NCI-H128 (cell line): ENCODE measurements around the gene MAMDC4.
"Not testable (repeated sequence)": the region's sequence is repeated elsewhere in the genome, so short reads cannot be mapped to it uniquely, and the experiment has no call there.

Experiments
- DNase-seq: peaks from one replicate; lab custom pipeline; 2025; ENCODE audit not compliant: unreplicated experiment; lab: John Stamatoyannopoulos, UW

The MAMDC4 gene

GRCh38 chr9:136851941-136852663, at the start of gene MAMDC4:
Gene MAMDC4, plus strand, starts transcription at chr9:136852346. Its CDS starts 71 bp downstream, at chr9:136852417.
- DNase-seq = no peak

DNA sequence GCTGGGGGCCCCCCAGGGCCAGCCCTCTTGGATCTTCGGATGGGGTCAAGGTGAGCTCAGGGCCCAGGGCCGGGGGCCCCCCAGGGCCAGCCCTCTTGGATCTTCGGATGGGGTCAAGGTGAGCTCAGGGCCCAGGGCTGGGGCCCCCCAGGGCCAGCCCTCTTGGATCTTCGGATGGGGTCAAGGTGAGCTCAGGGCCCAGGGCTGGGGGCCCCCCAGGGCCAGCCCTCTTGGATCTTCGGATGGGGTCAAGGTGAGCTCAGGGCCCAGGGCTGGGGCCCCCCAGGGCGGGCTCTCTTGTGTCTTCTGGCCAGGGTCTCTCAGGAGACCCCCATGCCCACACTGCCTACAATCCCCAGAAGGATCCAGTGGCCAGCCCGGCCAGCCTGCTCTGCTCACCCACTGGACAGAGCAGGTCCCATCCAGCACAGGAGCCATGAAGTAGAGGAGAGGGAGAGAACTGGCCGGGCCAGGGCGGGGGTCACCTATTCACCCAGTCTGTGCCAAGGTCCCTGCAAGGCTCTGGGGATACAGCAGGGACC, 49.1 kb upstream of the MAMDC4 start:
- DNase-seq = not testable (repeated sequence)

- DNase-seq = no peak
Measured at GRCh38 chr9:136803551-136804508, 48.3 kb upstream of the MAMDC4 start.

- no peak for DNase-seq
Measured at GRCh38 chr9:136804509-136805206, 47.5 kb upstream of the MAMDC4 start.

GRCh38 chr9:136805207-136805740, 46.9 kb upstream of the MAMDC4 start:
- DNase-seq = no peak

- DNase-seq = no peak
Measured at GRCh38 chr9:136806067-136806466, 46.1 kb upstream of the MAMDC4 start.

DNA sequence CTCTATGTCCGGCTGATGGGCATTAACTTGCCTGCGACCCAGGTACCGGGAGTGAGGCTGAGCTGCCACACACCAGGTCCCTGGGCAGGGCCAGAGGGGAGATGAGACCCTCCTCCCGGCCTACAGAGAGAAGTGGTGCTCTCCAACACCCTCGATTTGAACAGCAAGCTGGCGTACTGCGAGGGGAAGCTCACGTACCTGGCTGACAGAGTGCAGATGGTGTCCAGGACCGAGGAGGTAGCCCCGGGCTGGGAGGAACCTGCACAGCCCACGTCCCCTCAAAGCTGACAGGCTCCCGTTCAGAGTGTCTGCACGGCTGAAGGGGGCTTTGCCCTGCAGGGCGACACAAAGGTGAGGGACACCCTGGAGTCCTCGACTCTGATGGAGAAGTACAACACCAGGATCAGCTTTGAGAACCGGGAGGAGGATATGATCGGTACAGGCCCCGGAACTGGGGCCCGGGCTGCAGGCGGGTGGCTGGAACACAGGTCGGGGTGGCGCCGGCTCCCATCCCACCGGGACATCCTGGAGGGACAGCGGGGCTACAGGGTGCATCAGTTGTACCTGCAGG, 45.4 kb upstream of the MAMDC4 start:
- no peak for DNase-seq

DNA sequence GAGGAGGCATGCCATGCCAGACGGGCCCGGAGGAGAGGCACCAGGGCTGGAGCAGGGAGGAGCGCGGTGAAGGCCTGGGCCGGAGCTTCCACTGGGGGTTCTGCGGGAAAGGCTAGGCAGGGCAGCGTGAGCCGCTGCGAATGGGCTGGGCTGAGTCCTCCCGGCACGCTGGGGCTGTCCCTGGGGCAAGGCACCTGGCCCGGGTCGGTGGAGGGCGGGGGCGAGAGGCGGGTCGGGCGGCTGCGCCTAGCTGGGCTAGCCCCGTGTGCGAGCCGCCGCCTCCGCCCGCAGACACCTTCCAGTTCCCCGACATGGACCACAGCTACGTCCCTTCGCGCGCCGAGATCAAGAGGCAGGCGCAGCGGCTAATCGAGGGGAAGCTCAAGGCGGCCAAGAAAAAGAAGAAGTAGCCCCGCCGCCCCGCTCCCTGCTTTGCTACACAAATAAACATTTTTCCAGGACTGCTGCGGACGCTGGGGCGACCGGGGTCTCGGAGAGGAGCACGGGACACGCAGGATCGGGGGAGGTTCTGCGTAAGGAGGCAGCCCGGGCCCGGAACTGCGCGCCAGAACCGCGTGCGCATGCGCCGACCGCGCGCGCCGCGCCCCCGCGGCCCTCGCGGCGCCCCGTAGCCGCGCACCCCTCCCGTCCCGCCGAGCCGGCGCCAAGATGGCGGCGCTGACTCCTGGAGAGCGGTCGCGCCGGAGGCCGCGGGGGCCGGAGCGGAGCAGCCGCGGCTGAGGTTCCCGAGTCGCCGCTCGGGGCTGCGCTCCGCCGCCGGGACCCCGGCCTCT, 44.7 kb upstream of the MAMDC4 start, which contains the start of gene RABL6:
Gene RABL6, plus strand, starts transcription at position 668 of the 794 bp plus-strand sequence. CDS start 249 bp downstream, outside the sequence.
- peak; percentile 69 for DNase-seq

DNA sequence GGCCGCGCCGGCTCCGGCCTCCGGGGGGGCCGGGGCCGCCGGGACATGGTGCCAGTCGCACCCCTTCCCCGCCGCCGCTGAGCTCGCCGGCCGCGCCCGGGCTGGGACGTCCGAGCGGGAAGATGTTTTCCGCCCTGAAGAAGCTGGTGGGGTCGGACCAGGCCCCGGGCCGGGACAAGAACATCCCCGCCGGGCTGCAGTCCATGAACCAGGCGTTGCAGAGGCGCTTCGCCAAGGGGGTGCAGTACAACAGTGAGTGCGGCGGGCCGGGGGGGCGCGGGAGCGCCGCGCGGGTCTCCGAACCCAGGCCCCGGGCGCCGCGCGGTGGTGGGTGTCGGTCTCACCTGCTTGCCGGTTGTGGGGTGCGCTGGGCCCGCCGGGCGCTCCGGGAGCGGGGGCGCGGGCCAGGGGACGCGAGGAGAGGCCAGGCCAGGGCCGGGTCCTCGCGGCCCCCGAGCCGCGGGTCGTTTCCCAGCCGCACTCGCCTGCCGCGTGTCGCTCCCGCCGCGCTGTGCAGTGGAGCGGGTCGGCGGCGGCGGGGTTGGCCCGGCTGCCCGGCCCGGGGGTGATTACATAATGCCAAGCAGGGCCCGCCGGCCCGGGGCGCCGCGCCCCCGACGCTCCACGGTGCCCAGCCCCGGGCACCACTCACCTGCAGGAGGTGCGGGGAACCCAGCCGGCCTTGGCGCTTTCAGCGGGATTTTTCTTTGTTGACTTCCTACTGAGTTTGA, 43.9 kb upstream of the MAMDC4 start:
- DNase-seq = no peak

GRCh38 chr9:136808806-136809158, 43.4 kb upstream of the MAMDC4 start:
- no peak for DNase-seq

DNA sequence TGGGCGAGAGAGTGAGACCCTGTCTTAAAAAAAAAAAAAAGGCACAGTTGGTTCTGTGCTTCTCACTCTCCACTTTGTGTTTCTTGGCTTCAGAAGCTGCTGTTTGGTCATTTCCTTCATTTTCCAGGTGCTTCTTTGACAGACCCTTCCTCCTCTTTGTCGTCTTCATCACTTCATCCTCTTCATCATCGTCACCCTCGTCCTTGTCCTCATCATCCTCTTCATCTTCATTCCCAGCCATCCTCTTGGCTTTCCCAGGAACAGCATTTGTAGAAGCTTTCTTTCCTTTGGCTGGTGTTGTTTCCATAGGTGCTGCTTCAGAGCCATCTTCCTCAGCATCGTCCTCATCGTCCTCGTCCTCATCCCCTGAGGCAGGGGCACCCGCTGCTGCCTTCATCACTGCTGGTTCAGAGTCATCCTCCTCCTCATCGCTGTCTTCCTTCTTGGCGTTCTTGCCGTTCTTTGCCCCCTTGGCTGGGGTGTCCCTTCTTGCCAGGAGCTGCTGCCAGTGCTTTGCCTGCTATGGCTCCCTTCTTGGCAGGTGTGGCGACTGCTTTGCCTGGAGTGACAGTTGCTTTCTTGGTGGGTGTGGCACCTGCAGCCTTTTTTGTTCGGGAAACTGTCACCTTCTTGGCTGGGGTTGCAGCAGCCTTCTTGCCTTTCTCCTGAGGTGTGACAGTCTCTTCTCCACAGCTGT, 37.3 kb upstream of the MAMDC4 start:
- DNase-seq = no peak

GRCh38 chr9:136815422-136815782, 36.7 kb upstream of the MAMDC4 start:
- no peak for DNase-seq

GRCh38 chr9:136820971-136821825, 30.9 kb upstream of the MAMDC4 start:
- DNase-seq = no peak

DNA sequence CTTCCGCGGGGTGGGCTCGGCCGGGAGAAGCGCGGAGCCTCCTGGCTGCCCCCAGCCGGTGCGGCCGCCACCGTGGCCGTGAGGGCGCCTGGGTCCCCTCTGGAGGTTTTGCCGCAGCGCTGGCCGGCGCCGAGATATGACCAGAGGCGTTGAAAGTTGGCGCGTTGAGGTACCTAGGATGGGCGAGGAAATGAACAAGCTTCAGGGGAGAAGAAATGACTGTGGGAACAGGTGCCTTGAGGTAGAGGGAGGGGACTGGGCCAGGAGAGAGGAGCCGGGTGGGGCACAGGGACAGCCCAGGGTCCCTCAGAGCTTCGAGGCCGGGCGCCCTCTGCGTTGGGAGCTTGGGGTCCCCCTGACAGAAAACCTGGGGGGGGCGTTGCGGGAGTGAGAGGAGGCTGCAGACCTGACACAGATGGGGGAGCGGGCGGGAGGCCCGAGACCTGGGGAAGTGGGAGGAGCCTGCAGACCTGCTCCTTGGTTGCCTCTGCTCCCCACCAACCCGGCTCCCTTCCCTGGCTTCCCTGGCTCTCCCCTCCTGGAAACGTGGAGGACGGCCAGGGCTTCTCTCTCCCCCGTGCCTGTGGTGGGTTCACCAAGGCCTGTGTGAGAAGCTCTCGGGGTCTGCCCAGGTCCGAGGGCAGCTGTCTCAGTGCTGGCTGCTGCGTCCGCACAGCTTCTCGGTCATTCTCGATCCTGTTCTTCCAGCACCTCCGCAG, 30.2 kb upstream of the MAMDC4 start:
- no peak for DNase-seq

- peak; percentile 33 for DNase-seq
Measured at GRCh38 chr9:136823136-136824046, 28.8 kb upstream of the MAMDC4 start.
